ENCODE data around the gene TROAP.
A peak's percentile ranks its signal among the peaks of the same experiment; 100 is the strongest.

The TROAP gene

GRCh38 chr12:49342066-49342913 is 19.2 kb downstream of the TROAP start:
- peak; percentile 55 for DNase-seq (ENCODE audit: low read depth)

- DNase-seq (ENCODE audit: low read depth): no peak
These were observed 20.1 kb downstream of the TROAP start for GRCh38 chr12:49342914-49343731.

- no peak for DNase-seq (ENCODE audit: low read depth)
These were observed 21.5 kb downstream of the TROAP start for GRCh38 chr12:49344486-49345050.

GRCh38 chr12:49345051-49345824 is 22.2 kb downstream of the TROAP start:
- no peak for DNase-seq (ENCODE audit: low read depth)

GRCh38 chr12:49345825-49346658 is 23.0 kb downstream of the TROAP start:
- no peak for DNase-seq (ENCODE audit: low read depth)

- peak; percentile 46 for DNase-seq (ENCODE audit: low read depth)
These were observed 23.7 kb downstream of the TROAP start, which contains the start of gene DNAJC22 for GRCh38 chr12:49346659-49347310. Gene DNAJC22, plus strand, starts transcription at chr12:49346888. Its CDS starts 1,985 bp downstream, at chr12:49348873.

- peak; percentile 88 for DNase-seq (ENCODE audit: low read depth)
These were observed 24.5 kb downstream of the TROAP start for GRCh38 chr12:49347311-49348193.

GRCh38 chr12:49348781-49349180 is 25.7 kb downstream of the TROAP start:
- no peak for DNase-seq (ENCODE audit: low read depth)

GRCh38 chr12:49349266-49349665 is 26.2 kb downstream of the TROAP start:
- DNase-seq (ENCODE audit: low read depth): no peak

- DNase-seq (ENCODE audit: low read depth): no peak
These were observed 29.3 kb downstream of the TROAP start for GRCh38 chr12:49352351-49352750.

GRCh38 chr12:49355913-49356312 is 32.9 kb downstream of the TROAP start:
- no peak for DNase-seq (ENCODE audit: low read depth)

- peak; percentile 72 for DNase-seq (ENCODE audit: low read depth)
These were observed 34.1 kb downstream of the TROAP start for GRCh38 chr12:49357103-49357678.

- DNase-seq (ENCODE audit: low read depth): peak; percentile 58
These were observed 35.6 kb downstream of the TROAP start for GRCh38 chr12:49358483-49359141.

- no peak for DNase-seq (ENCODE audit: low read depth)
These were observed 36.6 kb downstream of the TROAP start for GRCh38 chr12:49359671-49360070.

- DNase-seq (ENCODE audit: low read depth): no peak
These were observed 39.0 kb downstream of the TROAP start for GRCh38 chr12:49362077-49362476.

- DNase-seq (ENCODE audit: low read depth): peak; percentile 89
These were observed 41.9 kb downstream of the TROAP start for GRCh38 chr12:49364989-49365388.

- peak; percentile 97 for DNase-seq (ENCODE audit: low read depth)
These were observed 42.5 kb downstream of the TROAP start for GRCh38 chr12:49365542-49365941.

- no peak for DNase-seq (ENCODE audit: low read depth)
These were observed 43.1 kb downstream of the TROAP start for GRCh38 chr12:49366096-49366651.
